NOMO-1 (cell line): ENCODE data around the gene PLN.
A peak's percentile ranks its signal among the peaks of the same experiment; 100 is the strongest.

ENCODE experiments used
- DNase-seq, 2 experiments: peaks; one replicate each; lab custom pipeline; 2025; ENCODE audit not compliant: unreplicated experiment in 2 of 2; lab: John Stamatoyannopoulos, UW

PLN gene

GRCh38 chr6:118548136-118548535, at the start of gene PLN:
TSS of gene PLN (plus strand) at chr6:118548296. CDS start at chr6:118558922, 10,626 bp downstream.
- no peak for DNase-seq

GRCh38 chr6:118500130-118501015, 47.7 kb upstream of the PLN start:
- DNase-seq: no peak

GRCh38 chr6:118501099-118501498, 47.0 kb upstream of the PLN start:
- no peak for DNase-seq

GRCh38 chr6:118501765-118502164, 46.3 kb upstream of the PLN start:
- DNase-seq: no peak

- DNase-seq: no peak
Observed at GRCh38 chr6:118502169-118502568, 45.9 kb upstream of the PLN start.

GRCh38 chr6:118504611-118505010, 43.5 kb upstream of the PLN start:
- no peak for DNase-seq

GRCh38 chr6:118505656-118506055, 42.4 kb upstream of the PLN start:
- no peak for DNase-seq

- no peak for DNase-seq
Observed at GRCh38 chr6:118506071-118506638, 41.9 kb upstream of the PLN start.

- DNase-seq: no peak
Observed at GRCh38 chr6:118507636-118508035, 40.5 kb upstream of the PLN start.

GRCh38 chr6:118509009-118509617, 39.0 kb upstream of the PLN start:
- DNase-seq: no peak

- peak in 1 of 2 experiments; percentile 1 for DNase-seq
Observed at GRCh38 chr6:118511930-118512715, 36.0 kb upstream of the PLN start.

- no peak for DNase-seq
Observed at GRCh38 chr6:118514689-118515088, 33.4 kb upstream of the PLN start.

- DNase-seq: no peak
Observed at GRCh38 chr6:118522422-118522821, 25.7 kb upstream of the PLN start.

GRCh38 chr6:118523216-118523615, 24.9 kb upstream of the PLN start:
- no peak for DNase-seq

GRCh38 chr6:118524686-118525085, 23.4 kb upstream of the PLN start:
- DNase-seq: no peak

GRCh38 chr6:118525913-118526780, 21.9 kb upstream of the PLN start:
- no peak for DNase-seq

GRCh38 chr6:118528129-118528528, 20.0 kb upstream of the PLN start:
- DNase-seq: no peak

GRCh38 chr6:118529756-118530155, 18.3 kb upstream of the PLN start:
- no peak for DNase-seq

- DNase-seq: no peak
Observed at GRCh38 chr6:118530942-118531341, 17.2 kb upstream of the PLN start.

- no peak for DNase-seq
Observed at GRCh38 chr6:118535176-118535844, 12.8 kb upstream of the PLN start.
